ENCODE measurements around the gene FGFR2. TPM values are rescaled to one million over a fixed set of nuclear protein-coding genes. Genes with fewer than 3 reads are reported as not detected.

FGFR2 gene
- total and polyA plus RNA-seq, 2 of the 4 experiments (the other 2 are of a cell fraction), result not detected

GRCh38 chr10:121540732-121541395 is 57.4 kb downstream of the FGFR2 start:
- Histone ChIP-seq H3K4me3 (ENCODE audit: insufficient read depth, low read depth, low read length) (no peak overlapping the region), H2AK5ac (ENCODE audit: low read depth, low read length) (no peak overlapping the region), H3K14ac (replicated peaks; ENCODE audit: low read depth, low read length) (no peak overlapping the region), H2AFZ (replicated peaks; ENCODE audit: low read length, poor library complexity) (no peak overlapping the region), H2BK5ac (ENCODE audit: low read depth, low read length, poor library complexity, severe bottlenecking) (no peak overlapping the region), H2BK15ac (ENCODE audit: low read depth, low read length) (no peak overlapping the region), H3K18ac (ENCODE audit: low read depth, low read length) (no peak overlapping the region), H3K27ac (ENCODE audit: insufficient read depth, low read length) (no peak overlapping the region), H4K5ac (ENCODE audit: low read depth, low read length) (no peak overlapping the region), H3K36me3 (ENCODE audit: control insufficient read depth, insufficient read depth, low read length) (no peaks in the 10 kb centered on the region), H3K9ac (ENCODE audit: low read depth, low read length) (no peak overlapping the region), H3K27me3 (ENCODE audit: control insufficient read depth, insufficient read depth, low read length) (no peaks in the 10 kb centered on the region), H3K23ac (ENCODE audit: low read depth, low read length) (no peak overlapping the region), H3K9me3 (ENCODE audit: control insufficient read depth, insufficient read depth, low read length) (peaks cover 26% of the 10 kb centered on the region), H4K20me1 (ENCODE audit: insufficient read depth, low read length) (no peaks in the 10 kb centered on the region), H2BK120ac (ENCODE audit: low read depth, low read length) (no peak overlapping the region), H3K4ac (ENCODE audit: low read depth, low read length) (no peak overlapping the region), H2AK9ac (replicated peaks; ENCODE audit: low read depth, low read length, poor library complexity) (no peak overlapping the region), H3K4me2 (ENCODE audit: low read depth, low read length) (no peak overlapping the region), H4K91ac (ENCODE audit: insufficient read depth, low read depth, low read length) (no peak overlapping the region), H4K8ac (ENCODE audit: low read depth in 2 of 2, low read length in 2 of 2) (no peak overlapping the region), H2BK20ac (ENCODE audit: low read depth, low read length) (no peak overlapping the region), H3K9me1 (ENCODE audit: insufficient read depth, low read length) (no peaks in the 10 kb centered on the region), H3K56ac (ENCODE audit: extremely low read depth, insufficient read depth, low read length) (no peak overlapping the region), H3K4me1 (ENCODE audit: control insufficient read depth, insufficient read depth, low read length) (no peaks in the 10 kb centered on the region), H3K79me1 (ENCODE audit: low read depth in 1 of 2, low read length in 2 of 2) (no peaks in the 10 kb centered on the region)
- in situ Hi-C loops (cut with MboI; ENCODE audit: low sequenced_read_pairs) (no loop called here), dilution Hi-C loops (cut with HindIII; ENCODE audit: low sequenced_read_pairs, unreplicated experiment) (no loop called here), intact Hi-C loops (cut with micrococcal nuclease) (no loop called here)
- no peak for TF ChIP-seq FOS (IDR thresholded peaks at IDR 0.05; ENCODE audit: low read depth, low read length)
- TF ChIP-seq MAZ (IDR thresholded peaks at IDR 0.05; ENCODE audit: borderline replicate concordance, low read depth, low read length), result no peak
- TF ChIP-seq ELK1 (IDR thresholded peaks at IDR 0.05; ENCODE audit: borderline replicate concordance, low read depth, low read length), result no peak
- POLR2A ChIA-PET (ENCODE audit: unreplicated experiment), result no interaction called here
- DNase-seq (no peak), ATAC-seq (ENCODE audit: low read depth) (no peak)
- WGBS, 2 experiments (ENCODE audit: extremely low coverage in 2 of 2, insufficient read length in 1 of 2), result 21% methylated on average over 2 of the region's 6 CpGs; no CpG with 5 or more reads in 1 of the 2 experiments
- CTCF ChIA-PET, result no interaction called here
- no TSS peak for BruUV-seq (replicated peaks)

All from IMR-90 (cell line).